Prostate gland (tissue), 2 donors: ENCODE results near the gene PAQR4. TPM values are rescaled to one million over a fixed set of nuclear protein-coding genes. Genes with fewer than 3 reads are reported as not detected.

Source experiments
- DNase-seq: peaks from one replicate; pipeline ENCODE4 v3.0.0-alpha.2; 2019; ENCODE audit warnings: low spot score
- H3K27ac ChIP-seq, 2 donors: fragments of 200-600 bp; sonication (generic); 2 replicates each; pipeline ENCODE4 v1.5.1; 2017 to 2019
- H3K27me3 ChIP-seq: fragments of 200-600 bp; sonication (generic); replicated peaks from 2 replicates; pipeline ENCODE4 v1.5.1; 2019; ENCODE audit not compliant: insufficient read depth
- H3K36me3 ChIP-seq, 2 donors: fragments of 200-600 bp; sonication (generic); 1 replicate in 1 of 2; 2 replicates in 1 of 2; pipeline versions ENCODE4 v1.5.1 to v1.8.1; 2017 to 2019
- H3K4me1 ChIP-seq: fragments of 200-600 bp; sonication (generic); replicated peaks from 2 replicates; pipeline ENCODE4 v1.5.1; 2019
- H3K4me3 ChIP-seq, 2 donors: fragments of 200-600 bp; sonication (generic); 2 replicates each; pipeline ENCODE4 v1.5.1; 2017 to 2019
- H3K9me3 ChIP-seq: fragments of 200-600 bp; sonication (generic); 2 replicates; pipeline ENCODE4 v1.5.1; 2017
- POLR2A ChIP-seq: fragments of 450-650 bp; IDR thresholded peaks from one replicate; pipeline ENCODE4 v1.6.1; 2016; ENCODE audit warnings: antibody characterized with exemption, mild to moderate bottlenecking
- POLR2AphosphoS5 ChIP-seq: sonication (generic); formaldehyde crosslinking; IDR thresholded peaks from one replicate; pipeline ENCODE4 v1.6.1; 2017; ENCODE audit warnings: antibody characterized with exemption
- whole genome bisulfite sequencing: methylation state at CpG from one replicate; pipeline ENCODE4 v1.1.5; 2018; 5-methylcytosine and 5-hydroxymethylcytosine counted together
- intact Hi-C: fragments of 100-400 bp; cut with DNase I; formaldehyde crosslinking; loops from one replicate; pipeline ENCODE4 v1.14.2; 2022
- total RNA-seq, 2 donors: library from RNA; depleted of rRNA; stranded (reverse); fragments of >200 nt; gene quantifications; one replicate each; pipeline ENCODE4 v1.1.0, GENCODE V29; 2016
- TF ChIP-seq, protein P1 (sequence below), 4 experiments: fragments of 200-600 bp in 2 of 4; fragments of 450-650 bp in 2 of 4; sonication (generic) in 2 of 4; IDR thresholded peaks; 1 replicate in 3 of 4; 2 replicates in 1 of 4; pipeline ENCODE4 v1.5.1; 2016 to 2019; ENCODE audit warnings: antibody characterized with exemption in 4 of 4, mild to moderate bottlenecking in 2 of 4, moderate library complexity in 2 of 4

Gene PAQR4
- total RNA-seq, 2 donors from 2014 or later: 9.1 to 25.1 TPM

DNA sequence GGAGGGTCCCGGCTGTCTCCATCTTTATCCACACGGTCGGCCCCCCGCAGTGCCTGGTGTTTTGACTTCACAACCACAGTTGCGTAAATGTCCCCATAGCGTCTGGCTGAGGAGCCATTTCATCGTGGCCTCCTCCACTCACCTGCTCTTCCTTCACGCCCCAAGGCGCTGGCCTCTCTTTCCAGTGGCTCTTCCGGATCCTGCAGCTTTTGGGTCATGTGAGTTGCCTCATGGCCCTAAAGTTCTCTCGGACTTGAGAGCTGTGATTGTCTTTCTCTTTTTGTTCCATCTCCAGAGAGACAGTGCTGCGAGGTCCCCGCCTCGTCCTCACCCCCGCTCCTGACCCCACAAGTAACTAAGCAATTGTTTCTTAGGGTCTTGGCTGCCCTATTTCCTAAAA is 34.7 kb upstream of the PAQR4 start:
- Histone ChIP-seq H3K27ac (no peak overlapping the region), H3K36me3 (peaks cover 9 to 33% of the 10 kb centered on the region in 2 donors), H3K4me1 (no peaks in the 10 kb centered on the region), H3K4me3 (no peak overlapping the region), H3K27me3 (no peaks in the 10 kb centered on the region), H3K9me3 (no peaks in the 10 kb centered on the region)
- TF ChIP-seq POLR2AphosphoS5 (no peak), POLR2A (no peak)
- TF ChIP-seq, protein P1, sequence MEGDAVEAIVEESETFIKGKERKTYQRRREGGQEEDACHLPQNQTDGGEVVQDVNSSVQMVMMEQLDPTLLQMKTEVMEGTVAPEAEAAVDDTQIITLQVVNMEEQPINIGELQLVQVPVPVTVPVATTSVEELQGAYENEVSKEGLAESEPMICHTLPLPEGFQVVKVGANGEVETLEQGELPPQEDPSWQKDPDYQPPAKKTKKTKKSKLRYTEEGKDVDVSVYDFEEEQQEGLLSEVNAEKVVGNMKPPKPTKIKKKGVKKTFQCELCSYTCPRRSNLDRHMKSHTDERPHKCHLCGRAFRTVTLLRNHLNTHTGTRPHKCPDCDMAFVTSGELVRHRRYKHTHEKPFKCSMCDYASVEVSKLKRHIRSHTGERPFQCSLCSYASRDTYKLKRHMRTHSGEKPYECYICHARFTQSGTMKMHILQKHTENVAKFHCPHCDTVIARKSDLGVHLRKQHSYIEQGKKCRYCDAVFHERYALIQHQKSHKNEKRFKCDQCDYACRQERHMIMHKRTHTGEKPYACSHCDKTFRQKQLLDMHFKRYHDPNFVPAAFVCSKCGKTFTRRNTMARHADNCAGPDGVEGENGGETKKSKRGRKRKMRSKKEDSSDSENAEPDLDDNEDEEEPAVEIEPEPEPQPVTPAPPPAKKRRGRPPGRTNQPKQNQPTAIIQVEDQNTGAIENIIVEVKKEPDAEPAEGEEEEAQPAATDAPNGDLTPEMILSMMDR (IDR thresholded peaks at IDR 0.05): no peak
- 83% methylated on average over 15 of the region's 15 CpGs for WGBS
- intact Hi-C loops: no loop called here
- DNase-seq: no peak

DNA sequence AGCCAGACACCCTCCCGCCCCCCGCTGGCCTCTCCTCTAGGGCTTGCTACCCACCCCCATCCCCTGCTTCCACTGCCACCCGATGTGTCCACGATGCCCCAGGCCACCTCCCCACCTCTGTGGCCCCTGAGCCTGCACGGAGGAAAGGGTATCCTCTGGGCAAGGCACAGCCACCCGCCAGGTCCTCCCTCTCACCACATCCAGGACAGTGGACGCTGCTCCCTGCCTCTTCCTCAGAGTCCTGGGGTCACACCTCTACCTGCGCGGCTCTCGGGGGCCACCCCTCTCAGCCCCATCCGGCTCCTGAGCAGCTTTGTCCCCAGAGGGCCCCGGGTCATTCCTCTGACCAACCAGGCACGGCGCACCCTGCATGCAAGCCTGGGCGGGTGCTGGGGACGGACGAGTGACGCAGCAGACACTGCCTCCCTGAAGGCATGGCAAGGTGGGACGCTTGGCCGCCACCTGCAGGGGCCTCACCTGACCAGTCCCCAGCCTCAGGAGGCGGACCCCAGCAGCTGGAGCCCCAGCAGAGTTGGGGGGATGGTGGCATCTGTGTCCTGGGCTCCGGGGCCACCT is 32.6 kb upstream of the PAQR4 start:
- Histone ChIP-seq H3K4me1 (no peaks in the 10 kb centered on the region), H3K9me3 (no peaks in the 10 kb centered on the region), H3K27ac (no peak overlapping the region), H3K4me3 (no peak overlapping the region), H3K36me3 (peaks cover 13 to 19% of the 10 kb centered on the region in 2 donors), H3K27me3 (no peaks in the 10 kb centered on the region)
- intact Hi-C loops: no loop called here
- TF ChIP-seq POLR2AphosphoS5 (no peak), POLR2A (no peak)
- TF ChIP-seq, protein P1 (IDR thresholded peaks at IDR 0.05): no peak
- no peak for DNase-seq
- 91% methylated on average over 18 of the region's 22 CpGs for WGBS

DNA sequence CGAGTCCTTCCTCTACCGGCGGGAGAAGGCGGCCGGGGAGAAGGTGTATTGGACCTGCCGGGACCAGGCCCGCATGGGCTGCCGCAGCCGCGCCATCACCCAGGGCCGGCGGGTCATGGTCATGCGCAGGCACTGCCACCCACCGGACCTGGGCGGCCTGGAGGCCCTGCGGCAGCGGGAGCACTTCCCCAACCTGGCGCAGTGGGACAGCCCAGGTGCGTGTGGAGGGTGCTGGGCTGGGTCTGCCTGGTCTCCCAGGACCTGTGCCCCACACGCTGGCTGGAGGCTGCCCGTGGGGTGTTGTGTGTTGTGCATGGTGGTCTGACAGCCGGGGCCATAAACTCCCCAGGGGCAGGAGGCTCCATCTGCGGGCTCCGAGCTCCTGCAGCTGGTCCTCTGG is 32.0 kb upstream of the PAQR4 start:
- TF ChIP-seq, protein P1 (IDR thresholded peaks at IDR 0.05): no peak
- TF ChIP-seq POLR2AphosphoS5: no peak
- TF ChIP-seq POLR2A: no peak
- Histone ChIP-seq H3K9me3 (no peaks in the 10 kb centered on the region), H3K4me1 (no peaks in the 10 kb centered on the region), H3K4me3 (no peak overlapping the region), H3K36me3 (peaks cover 13 to 19% of the 10 kb centered on the region in 2 donors), H3K27me3 (no peaks in the 10 kb centered on the region), H3K27ac (no peak overlapping the region)
- no peak for DNase-seq
- intact Hi-C loops: no loop called here
- 90% methylated on average over 17 of the region's 24 CpGs for WGBS

DNA sequence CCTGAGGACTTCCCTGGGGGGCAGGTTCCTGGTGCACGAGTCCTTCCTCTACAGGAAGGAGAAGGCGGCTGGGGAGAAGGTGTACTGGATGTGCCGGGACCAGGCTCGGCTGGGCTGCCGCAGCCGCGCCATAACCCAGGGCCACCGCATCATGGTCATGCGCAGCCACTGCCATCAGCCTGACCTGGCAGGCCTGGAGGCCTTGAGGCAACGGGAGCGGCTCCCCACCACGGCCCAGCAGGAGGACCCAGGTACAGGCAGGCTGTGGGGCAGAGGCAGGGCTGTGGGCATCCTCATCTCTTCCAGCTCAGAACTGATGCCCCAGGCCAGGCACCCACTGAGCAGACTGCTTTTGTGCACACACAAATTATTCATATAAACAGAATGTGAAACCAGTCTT is 30.9 kb upstream of the PAQR4 start:
- Histone ChIP-seq H3K36me3 (peaks cover 13 to 19% of the 10 kb centered on the region in 2 donors), H3K27ac (no peak overlapping the region), H3K4me1 (no peaks in the 10 kb centered on the region), H3K4me3 (no peak overlapping the region), H3K9me3 (no peaks in the 10 kb centered on the region), H3K27me3 (no peaks in the 10 kb centered on the region)
- 93% methylated on average over 9 of the region's 12 CpGs for whole genome bisulfite sequencing
- TF ChIP-seq POLR2AphosphoS5: no peak
- TF ChIP-seq, protein P1 (IDR thresholded peaks at IDR 0.05): no peak
- no peak for TF ChIP-seq POLR2A
- DNase-seq: no peak
- intact Hi-C loops: no loop called here

DNA sequence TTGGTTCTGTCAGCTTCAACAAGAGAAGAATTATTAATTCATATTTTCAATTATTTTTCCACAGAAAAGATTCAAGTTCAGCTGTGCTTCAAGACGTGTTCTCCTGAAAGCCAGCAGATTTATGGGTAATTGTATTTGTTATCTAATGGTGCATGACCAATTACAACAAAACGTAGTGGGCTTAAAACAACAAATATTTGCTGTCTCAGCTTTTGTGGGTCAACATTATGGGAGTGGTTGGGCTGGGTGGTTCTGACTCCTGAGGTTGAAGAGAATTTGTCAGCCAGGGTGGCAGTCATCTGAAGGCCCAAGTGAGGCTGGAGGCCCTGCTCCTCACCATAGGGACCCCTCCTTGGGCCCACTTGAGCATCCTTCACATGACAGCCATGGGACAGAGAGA is 29.2 kb upstream of the PAQR4 start:
- H3K4me1 ChIP-seq: no peaks in the 10 kb centered on the region
- TF ChIP-seq POLR2A: no peak
- TF ChIP-seq POLR2AphosphoS5: no peak
- TF ChIP-seq, protein P1 (IDR thresholded peaks at IDR 0.05): no peak
- H3K4me3 ChIP-seq: no peak overlapping the region
- peaks cover 16 to 19% of the 10 kb centered on the region in 2 donors for H3K36me3 ChIP-seq
- DNase-seq: no peak
- intact Hi-C loops: no loop called here
- H3K27ac ChIP-seq: no peak overlapping the region
- H3K27me3 ChIP-seq: no peaks in the 10 kb centered on the region
- no peaks in the 10 kb centered on the region for H3K9me3 ChIP-seq
- WGBS: 52% methylated on average over 2 of the region's 2 CpGs
